OCI-LY1 (cell line): ENCODE measurements around the gene KRTCAP2.

Experiments used
- H2AFZ ChIP-seq: fragments of 200-600 bp; sonication (generic), shearing (Covaris generic); 2 replicates; pipeline ENCODE4 v1.6.0; 2014; ENCODE audit warnings: antibody characterized with exemption, mild to moderate bottlenecking, low read length
- H3F3A ChIP-seq: fragments of 200-600 bp; sonication (generic), shearing (Covaris generic); 2 replicates; pipeline ENCODE4 v1.6.0; 2014; ENCODE audit warnings: mild to moderate bottlenecking, antibody characterized with exemption, low read length, moderate library complexity; ENCODE audit not compliant: insufficient read depth
- H3K27ac ChIP-seq: fragments of 200-600 bp; sonication (generic); 2 replicates; pipeline ENCODE4 v1.5.1; 2014; ENCODE audit warnings: low read length, mixed run types, mild to moderate bottlenecking, low read depth; ENCODE audit not compliant: poor library complexity, severe bottlenecking
- H3K27me3 ChIP-seq: fragments of 200-600 bp; sonication (generic); 2 replicates; pipeline ENCODE4 v1.6.0; 2014; ENCODE audit warnings: antibody characterized with exemption, mild to moderate bottlenecking, low read length, moderate library complexity; ENCODE audit not compliant: insufficient read depth
- H3K36me3 ChIP-seq: fragments of 200-600 bp; sonication (generic); 2 replicates; pipeline ENCODE4 v1.6.1; 2014; ENCODE audit warnings: mild to moderate bottlenecking, antibody characterized with exemption, low read length, moderate library complexity, mixed read lengths; ENCODE audit not compliant: insufficient read depth
- H3K4me1 ChIP-seq: fragments of 200-600 bp; sonication (generic); 2 replicates; pipeline ENCODE4 v1.5.1; 2014; ENCODE audit warnings: mild to moderate bottlenecking, low read length, moderate library complexity; ENCODE audit not compliant: insufficient read depth, severe bottlenecking
- H3K4me2 ChIP-seq: fragments of 200-600 bp; sonication (generic), shearing (Covaris generic); 2 replicates; pipeline ENCODE4 v1.6.1; 2014; ENCODE audit warnings: low read length
- H3K4me3 ChIP-seq: fragments of 200-600 bp; sonication (generic); 2 replicates; pipeline ENCODE4 v1.5.1; 2014; ENCODE audit warnings: low read length, low read depth, mild to moderate bottlenecking, mixed read lengths; ENCODE audit not compliant: poor library complexity, severe bottlenecking
- H3K79me2 ChIP-seq: fragments of 200-600 bp; shearing (Covaris generic); 2 replicates; pipeline ENCODE4 v1.6.1; 2016; ENCODE audit warnings: mixed run types, low read length, mixed read lengths; ENCODE audit not compliant: insufficient read depth
- H3K9ac ChIP-seq: fragments of 200-600 bp; sonication (generic), shearing (Covaris generic); 2 replicates; pipeline ENCODE4 v1.6.1; 2014; ENCODE audit warnings: mild to moderate bottlenecking, low read length, mixed read lengths
- H3K9me2 ChIP-seq: fragments of 200-600 bp; sonication (generic), shearing (Covaris generic); 2 replicates; pipeline ENCODE4 v1.6.1; 2014; ENCODE audit warnings: low read depth, mild to moderate bottlenecking, low read length, mixed read lengths
- H3K9me3 ChIP-seq: fragments of 200-600 bp; shearing (Covaris generic); 2 replicates; pipeline ENCODE4 v1.6.1; 2014; ENCODE audit warnings: low read length, mixed read lengths
- H4K20me1 ChIP-seq: fragments of 200-600 bp; sonication (generic), shearing (Covaris generic); 2 replicates; pipeline ENCODE4 v1.6.0; 2016; ENCODE audit warnings: mild to moderate bottlenecking, low read length; ENCODE audit not compliant: insufficient read depth
- EZH2 ChIP-seq: fragments of 200-600 bp; sonication (generic), shearing (Covaris generic); IDR thresholded peaks from 2 replicates; pipeline ENCODE4 v1.8.0; 2017; ENCODE audit warnings: borderline replicate concordance, mixed run types, mild to moderate bottlenecking, antibody characterized with exemption, low read length, moderate library complexity, mixed read lengths
- TF ChIP-seq, protein P1 (sequence below): fragments of 200-600 bp; sonication (generic), shearing (Covaris generic); IDR thresholded peaks from 2 replicates; pipeline ENCODE4 v1.5.1; 2017; ENCODE audit warnings: mild to moderate bottlenecking, antibody characterized with exemption, low read length, moderate library complexity, mixed read lengths

The KRTCAP2 gene

DNA sequence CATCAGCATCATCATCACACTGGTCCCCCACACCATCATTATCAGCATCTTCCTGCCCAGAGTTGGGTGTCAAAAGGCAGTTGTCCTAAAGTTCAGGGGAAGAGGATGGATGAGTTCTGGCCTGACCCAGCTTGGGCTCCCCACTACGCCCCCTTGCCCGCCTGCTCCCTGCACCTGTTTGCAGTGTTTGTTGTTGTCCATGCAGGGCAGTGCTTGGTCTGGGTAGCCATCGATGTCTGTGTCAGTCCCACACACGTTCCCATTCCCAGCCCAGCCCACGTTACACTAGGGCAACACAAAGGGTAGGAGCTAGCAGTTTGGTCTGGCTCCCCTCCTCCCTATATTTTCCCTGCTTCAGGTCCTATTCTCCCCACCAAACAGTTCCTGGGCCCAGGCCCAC, 27.8 kb upstream of the KRTCAP2 start:
- H3K4me2 ChIP-seq: no peak overlapping the region
- H3K9ac ChIP-seq: no peak overlapping the region
- no peaks in the 10 kb centered on the region for H3K9me3 ChIP-seq
- H3K9me2 ChIP-seq: no peaks in the 10 kb centered on the region
- H3K79me2 ChIP-seq: no peaks in the 10 kb centered on the region
- H3K4me1 ChIP-seq: no peaks in the 10 kb centered on the region
- no peaks in the 10 kb centered on the region for H3F3A ChIP-seq
- no peaks in the 10 kb centered on the region; the same call in 1 of the 2 replicates for H3K27me3 ChIP-seq
- H3K4me3 ChIP-seq: no peak overlapping the region
- no peaks in the 10 kb centered on the region for H3K36me3 ChIP-seq
- no peaks in the 10 kb centered on the region for H4K20me1 ChIP-seq
- H3K27ac ChIP-seq: no peak overlapping the region
- TF ChIP-seq EZH2: no peak
- TF ChIP-seq, protein P1, sequence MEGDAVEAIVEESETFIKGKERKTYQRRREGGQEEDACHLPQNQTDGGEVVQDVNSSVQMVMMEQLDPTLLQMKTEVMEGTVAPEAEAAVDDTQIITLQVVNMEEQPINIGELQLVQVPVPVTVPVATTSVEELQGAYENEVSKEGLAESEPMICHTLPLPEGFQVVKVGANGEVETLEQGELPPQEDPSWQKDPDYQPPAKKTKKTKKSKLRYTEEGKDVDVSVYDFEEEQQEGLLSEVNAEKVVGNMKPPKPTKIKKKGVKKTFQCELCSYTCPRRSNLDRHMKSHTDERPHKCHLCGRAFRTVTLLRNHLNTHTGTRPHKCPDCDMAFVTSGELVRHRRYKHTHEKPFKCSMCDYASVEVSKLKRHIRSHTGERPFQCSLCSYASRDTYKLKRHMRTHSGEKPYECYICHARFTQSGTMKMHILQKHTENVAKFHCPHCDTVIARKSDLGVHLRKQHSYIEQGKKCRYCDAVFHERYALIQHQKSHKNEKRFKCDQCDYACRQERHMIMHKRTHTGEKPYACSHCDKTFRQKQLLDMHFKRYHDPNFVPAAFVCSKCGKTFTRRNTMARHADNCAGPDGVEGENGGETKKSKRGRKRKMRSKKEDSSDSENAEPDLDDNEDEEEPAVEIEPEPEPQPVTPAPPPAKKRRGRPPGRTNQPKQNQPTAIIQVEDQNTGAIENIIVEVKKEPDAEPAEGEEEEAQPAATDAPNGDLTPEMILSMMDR: no peak
- no peak overlapping the region for H2AFZ ChIP-seq

DNA sequence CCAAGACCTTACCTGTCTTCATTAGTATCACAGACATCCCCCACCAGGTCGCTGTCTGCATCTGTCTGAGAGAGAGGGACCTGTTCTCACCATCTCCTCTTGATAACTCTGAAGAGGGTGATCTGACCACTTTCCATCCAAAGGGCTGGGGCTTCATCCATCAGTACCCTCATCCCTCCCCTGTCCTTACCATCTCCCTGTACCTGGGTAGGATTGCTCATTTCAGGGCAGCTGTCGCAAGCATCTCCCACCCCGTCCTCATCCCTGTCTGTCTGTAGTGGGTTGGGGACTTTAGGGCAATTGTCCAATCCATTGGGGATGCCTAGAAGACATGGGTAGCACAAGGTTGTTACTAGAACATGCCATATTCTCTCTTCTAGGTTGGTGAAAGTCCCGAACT, 26.7 kb upstream of the KRTCAP2 start:
- no peaks in the 10 kb centered on the region for H3F3A ChIP-seq
- no peaks in the 10 kb centered on the region for H3K36me3 ChIP-seq
- TF ChIP-seq, protein P1: no peak
- TF ChIP-seq EZH2: no peak
- H3K4me1 ChIP-seq: peaks cover 2% of the 10 kb centered on the region
- no peaks in the 10 kb centered on the region for H3K9me3 ChIP-seq
- no peaks in the 10 kb centered on the region for H3K79me2 ChIP-seq
- no peak overlapping the region for H3K9ac ChIP-seq
- H3K4me3 ChIP-seq: no peak overlapping the region
- H3K27me3 ChIP-seq: no peaks in the 10 kb centered on the region; the same call in 1 of the 2 replicates
- no peak overlapping the region for H2AFZ ChIP-seq
- no peaks in the 10 kb centered on the region for H3K9me2 ChIP-seq
- no peak overlapping the region for H3K27ac ChIP-seq
- H3K4me2 ChIP-seq: no peak overlapping the region
- no peaks in the 10 kb centered on the region for H4K20me1 ChIP-seq

DNA sequence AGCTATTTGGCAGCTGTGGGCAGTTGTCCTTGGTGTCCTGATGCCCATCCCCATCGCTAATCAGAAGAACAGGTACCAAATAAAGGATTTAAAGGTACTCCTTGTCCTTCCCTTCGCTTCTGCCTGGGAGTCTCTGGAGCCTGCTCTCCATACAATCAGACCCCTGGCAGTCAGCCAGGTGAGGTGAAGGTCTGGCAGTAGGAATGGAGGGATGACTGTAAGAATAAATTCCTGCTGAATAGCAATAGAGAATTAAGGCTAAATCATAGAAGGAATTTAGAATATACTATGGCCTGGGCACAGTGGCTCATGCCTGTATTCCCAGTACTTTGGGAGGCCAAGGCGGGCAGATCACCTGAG, 25.4 kb upstream of the KRTCAP2 start:
- no peak overlapping the region for H3K4me2 ChIP-seq
- H3K27me3 ChIP-seq: no peaks in the 10 kb centered on the region; the same call in 1 of the 2 replicates
- H3K9me2 ChIP-seq: no peaks in the 10 kb centered on the region
- TF ChIP-seq, protein P1: no peak
- no peak for TF ChIP-seq EZH2
- no peaks in the 10 kb centered on the region for H4K20me1 ChIP-seq
- H3K4me1 ChIP-seq: peaks cover 15% of the 10 kb centered on the region
- H3K9me3 ChIP-seq: no peaks in the 10 kb centered on the region
- H3K4me3 ChIP-seq: no peak overlapping the region
- no peak overlapping the region for H3K27ac ChIP-seq
- H3K36me3 ChIP-seq: no peaks in the 10 kb centered on the region
- no peaks in the 10 kb centered on the region for H3K79me2 ChIP-seq
- no peaks in the 10 kb centered on the region for H3F3A ChIP-seq
- no peak overlapping the region for H2AFZ ChIP-seq
- H3K9ac ChIP-seq: no peak overlapping the region
